HEK293 (cell line): ENCODE results near the gene RAB21.

Experiments used
- ATF2 ChIP-seq: fragments of 450-650 bp; formaldehyde crosslinking; IDR thresholded peaks from 2 replicates; pipeline ENCODE4 v1.5.1; 2016; ENCODE audit warnings: missing biosample characterization, missing genetic modification characterization, low read depth
- CTCF ChIP-seq: fragments of 450-650 bp; formaldehyde crosslinking; IDR thresholded peaks from 2 replicates; pipeline ENCODE4 v1.5.1; 2016; ENCODE audit warnings: missing biosample characterization, missing genetic modification characterization
- GLIS2 ChIP-seq: fragments of 450-650 bp; formaldehyde crosslinking; IDR thresholded peaks from 2 replicates; pipeline ENCODE4 v1.5.1; 2016; ENCODE audit warnings: missing biosample characterization, missing genetic modification characterization
- KLF10 ChIP-seq: fragments of 450-650 bp; IDR thresholded peaks from 2 replicates; pipeline ENCODE4 v1.5.1; 2018; ENCODE audit warnings: missing biosample characterization, mild to moderate bottlenecking, missing genetic modification characterization
- SALL2 ChIP-seq: fragments of 450-650 bp; formaldehyde crosslinking; IDR thresholded peaks from 2 replicates; pipeline ENCODE4 v1.5.0; 2017; ENCODE audit warnings: missing biosample characterization, mild to moderate bottlenecking, missing genetic modification characterization, borderline replicate concordance
- SETDB1 ChIP-seq: IDR thresholded peaks from one replicate; pipeline ENCODE4 v1.6.1; 2017; ENCODE audit warnings: mild to moderate bottlenecking, low read length, moderate library complexity, mixed read lengths; ENCODE audit not compliant: insufficient read length
- SP2 ChIP-seq: fragments of 450-650 bp; formaldehyde crosslinking; IDR thresholded peaks from 2 replicates; pipeline ENCODE4 v1.5.1; 2016; ENCODE audit warnings: missing biosample characterization, missing genetic modification characterization
- ZNF175 ChIP-seq: fragments of 450-650 bp; formaldehyde crosslinking; IDR thresholded peaks from 2 replicates; pipeline ENCODE4 v1.5.1; 2016; ENCODE audit warnings: missing biosample characterization, missing genetic modification characterization
- ZNF239 ChIP-seq: fragments of 450-650 bp; formaldehyde crosslinking; IDR thresholded peaks from 2 replicates; pipeline ENCODE4 v1.5.1; 2016; ENCODE audit warnings: missing biosample characterization, missing genetic modification characterization
- ZNF561 ChIP-seq: fragments of 450-650 bp; IDR thresholded peaks from 2 replicates; pipeline ENCODE4 v1.5.1; 2018; ENCODE audit warnings: missing biosample characterization, missing genetic modification characterization, borderline replicate concordance

DNA sequence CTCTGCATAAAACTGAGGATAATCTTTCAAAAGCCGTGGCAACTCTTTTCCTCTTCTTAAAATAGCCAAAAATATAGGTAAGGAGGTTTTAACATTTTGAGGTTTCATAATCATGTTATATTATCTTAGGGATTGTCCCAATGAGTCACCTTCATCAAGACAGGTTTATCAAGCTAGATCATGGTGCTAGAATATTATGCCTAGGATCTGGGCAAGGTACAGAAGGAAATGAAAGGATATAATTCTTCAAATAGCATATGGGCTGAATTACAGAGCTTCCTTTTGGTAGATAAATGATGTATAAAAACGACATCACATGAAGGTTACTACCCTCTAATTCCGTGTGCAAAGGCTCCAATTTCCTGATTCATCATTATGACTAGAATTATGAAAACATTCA, 56.3 kb downstream of the RAB21 start:
- TF ChIP-seq CTCF (tag by site-specific recombination) (no peak), ZNF239 (tag by site-specific recombination) (no peak), GLIS2 (tag by site-specific recombination) (no peak), SALL2 (tag by site-specific recombination) (no peak), SP2 (no peak), KLF10 (tag by site-specific recombination) (no peak), ZNF561 (no peak), ATF2 (no peak), SETDB1 (no peak), ZNF175 (tag by site-specific recombination) (no peak)
